ENCODE results near the gene ZNF883.

The ZNF883 gene

GRCh38 chr9:112997236-112997941 lies 14.6 kb downstream of the ZNF883 start:
- TF ChIP-seq GABPA (IDR thresholded peaks at IDR 0.05; ENCODE audit: low read depth): no peak
- no peak for TF ChIP-seq SPI1 (IDR thresholded peaks at IDR 0.05; ENCODE audit: borderline replicate concordance, low read depth)
- TF ChIP-seq CTCF (IDR thresholded peaks at IDR 0.05; ENCODE audit: insufficient read depth, low read length): no peak
- no peak for TF ChIP-seq POLR2AphosphoS5 (IDR thresholded peaks at IDR 0.05; ENCODE audit: low read depth)
- TF ChIP-seq REST (IDR thresholded peaks at IDR 0.05; ENCODE audit: insufficient replicate concordance, low read depth): no peak
- H3K4me3 ChIP-seq (replicated peaks; ENCODE audit: insufficient read depth, low read length): no peak overlapping the region
- H3K27me3 ChIP-seq (ENCODE audit: insufficient read depth, poor library complexity, severe bottlenecking): no peaks in the 10 kb centered on the region
- DNase-seq (ENCODE audit: low read depth in 1 of 2, low spot score in 1 of 2): no peak
- H3K27ac ChIP-seq (replicated peaks): no peak overlapping the region

- Histone ChIP-seq H3K27ac (replicated peaks) (no peak overlapping the region), H3K27me3 (ENCODE audit: insufficient read depth, poor library complexity, severe bottlenecking) (no peaks in the 10 kb centered on the region), H3K4me3 (replicated peaks; ENCODE audit: insufficient read depth, low read length) (no peak overlapping the region)
- no peak for TF ChIP-seq SPI1 (IDR thresholded peaks at IDR 0.05; ENCODE audit: borderline replicate concordance, low read depth)
- TF ChIP-seq CTCF (IDR thresholded peaks at IDR 0.05; ENCODE audit: insufficient read depth, low read length): peak; percentile 7
- DNase-seq (ENCODE audit: low read depth in 1 of 2, low spot score in 1 of 2): peak in 1 of 2 experiments; percentile 22
Measured at GRCh38 chr9:112971415-112971814, 40.6 kb downstream of the ZNF883 start.

- Histone ChIP-seq H3K27me3 (ENCODE audit: insufficient read depth, poor library complexity, severe bottlenecking) (no peaks in the 10 kb centered on the region), H3K27ac (replicated peaks) (no peak overlapping the region), H3K4me3 (replicated peaks; ENCODE audit: insufficient read depth, low read length) (no peak overlapping the region)
- TF ChIP-seq CTCF (IDR thresholded peaks at IDR 0.05; ENCODE audit: insufficient read depth, low read length): no peak
- TF ChIP-seq REST (IDR thresholded peaks at IDR 0.05; ENCODE audit: insufficient replicate concordance, low read depth): no peak
- TF ChIP-seq GABPA (IDR thresholded peaks at IDR 0.05; ENCODE audit: low read depth): no peak
- no peak for TF ChIP-seq POLR2AphosphoS5 (IDR thresholded peaks at IDR 0.05; ENCODE audit: low read depth)
- no peak for TF ChIP-seq SPI1 (IDR thresholded peaks at IDR 0.05; ENCODE audit: borderline replicate concordance, low read depth)
- no peak for DNase-seq (ENCODE audit: low read depth in 1 of 2, low spot score in 1 of 2)
Measured at GRCh38 chr9:112970939-112971338, 41.1 kb downstream of the ZNF883 start.

- Histone ChIP-seq H3K4me3 (replicated peaks; ENCODE audit: insufficient read depth, low read length) (no peak overlapping the region), H3K27ac (replicated peaks) (no peak overlapping the region), H3K27me3 (ENCODE audit: insufficient read depth, poor library complexity, severe bottlenecking) (no peaks in the 10 kb centered on the region)
- TF ChIP-seq CTCF (IDR thresholded peaks at IDR 0.05; ENCODE audit: insufficient read depth, low read length) (no peak), SPI1 (IDR thresholded peaks at IDR 0.05; ENCODE audit: borderline replicate concordance, low read depth) (no peak), POLR2AphosphoS5 (IDR thresholded peaks at IDR 0.05; ENCODE audit: low read depth) (no peak), GABPA (IDR thresholded peaks at IDR 0.05; ENCODE audit: low read depth) (no peak), REST (IDR thresholded peaks at IDR 0.05; ENCODE audit: insufficient replicate concordance, low read depth) (no peak)
- DNase-seq (ENCODE audit: low read depth in 1 of 2, low spot score in 1 of 2): no peak
Measured at GRCh38 chr9:112969730-112970129, 42.3 kb downstream of the ZNF883 start.
